HCT116 (cell line): ENCODE measurements around the gene NT5E. TPM values are rescaled to one million over a fixed set of nuclear protein-coding genes. Genes with fewer than 3 reads are reported as not detected.

Source experiments
- ATAC-seq: fragments of 200-7000 bp; cut with Tn5 transposase; 2 replicates; pipeline ENCODE4 v1.9.1; 2020; ENCODE audit warnings: mild to moderate bottlenecking, moderate library complexity
- BruUV-seq: library from RNA; stranded (reverse); fragments of 400-500 nt; replicated peaks from 2 replicates; lab custom pipeline; 2021; lab: Mats Ljungman, UMichigan
- CTCF ChIA-PET: fragments of 300-600 bp; sonication (Branson Sonifier 250); formaldehyde crosslinking; loops from one replicate; lab custom pipeline; 2021; ENCODE audit warnings: antibody characterized with exemption; lab: Charles Lee
- POLR2A ChIA-PET: fragments of 300-600, 350-600 bp; sonication (Branson Sonifier 250); formaldehyde crosslinking; loops from one replicate; lab custom pipeline; 2021; ENCODE audit warnings: antibody characterized with exemption; lab: Charles Lee
- RAD21 ChIA-PET, 2 experiments: fragments of 300-600 bp; sonication (Branson Sonifier 250); formaldehyde crosslinking; loops; one replicate each; lab custom pipeline; 2023; ENCODE audit warnings: low total read pairs in 2 of 2; ENCODE audit not compliant: uncharacterized antibody in 2 of 2, unreplicated experiment in 2 of 2, low non-redundant PET in 1 of 2; lab: Charles Lee
- DNase-seq: peaks from one replicate; pipeline ENCODE4 v3.0.0-alpha.2; 2010; ENCODE audit warnings: low read depth, low spot score
- H2AFZ ChIP-seq: fragments of 200-600 bp; shearing (Covaris generic), sonication (generic); 2 replicates; pipeline ENCODE4 v1.6.1; 2017; ENCODE audit warnings: low read depth, mixed run types, mixed read lengths, antibody characterized with exemption, low read length; ENCODE audit not compliant: poor library complexity, severe bottlenecking
- H3K27ac ChIP-seq: 2 replicates; pipeline ENCODE4 v1.5.1; 2012; ENCODE audit warnings: low read depth, low read length
- H3K27me3 ChIP-seq: fragments of 200-600 bp; sonication (generic); 2 replicates; pipeline ENCODE4 v1.6.1; 2016; ENCODE audit warnings: mixed run types, low read length, mixed read lengths; ENCODE audit not compliant: insufficient read depth
- H3K36me3 ChIP-seq, 2 experiments: fragments of 200-500 bp in 1 of 2; fragments of 200-600 bp in 1 of 2; sonication (Bioruptor generic) in 1 of 2; sonication (generic) in 1 of 2; 2 replicates each; pipeline versions ENCODE4 v1.5.1 to v1.6.1; 2014 to 2016; ENCODE audit warnings: low read length in 2 of 2, inconsistent platforms in 1 of 2, mixed read lengths in 1 of 2, mixed run types in 1 of 2; ENCODE audit not compliant: insufficient read depth in 2 of 2, control insufficient read depth in 1 of 2
- H3K4me1 ChIP-seq, 2 experiments: fragments of 200-600 bp in 1 of 2; sonication (generic) in 1 of 2; 2 replicates each; pipeline versions ENCODE4 v1.5.1 to v1.6.1; 2012 to 2017; ENCODE audit warnings: low read length in 2 of 2, inconsistent platforms in 1 of 2, mild to moderate bottlenecking in 1 of 2, mixed read lengths in 1 of 2, mixed run types in 1 of 2, moderate library complexity in 1 of 2; ENCODE audit not compliant: insufficient read depth in 2 of 2, control insufficient read depth in 1 of 2
- H3K4me2 ChIP-seq: fragments of 200-600 bp; sonication (generic); 2 replicates; pipeline ENCODE4 v1.6.1; 2017; ENCODE audit warnings: mixed run types, low read length, mixed read lengths
- H3K4me3 ChIP-seq, 2 experiments: fragments of 200-600 bp in 1 of 2; sonication (generic) in 1 of 2; replicated peaks in 1 of 2; 2 replicates each; pipeline ENCODE4 v1.5.1; 2011 to 2016; ENCODE audit warnings: low read length in 2 of 2, control low read depth in 1 of 2, low read depth in 1 of 2, mild to moderate bottlenecking in 1 of 2, mixed read lengths in 1 of 2, mixed run types in 1 of 2
- H3K79me2 ChIP-seq: fragments of 200-600 bp; sonication (generic); 2 replicates; pipeline ENCODE4 v1.6.1; 2017; ENCODE audit warnings: mild to moderate bottlenecking, mixed run types, low read length, moderate library complexity, mixed read lengths; ENCODE audit not compliant: insufficient read depth
- H3K9ac ChIP-seq: fragments of 200-600 bp; sonication (generic); 2 replicates; pipeline ENCODE4 v1.6.1; 2016; ENCODE audit warnings: low read length, mixed read lengths
- H3K9me2 ChIP-seq: fragments of 200-600 bp; sonication (generic), shearing (Covaris generic); 2 replicates; pipeline ENCODE4 v1.6.1; 2017; ENCODE audit warnings: mixed run types, mild to moderate bottlenecking, moderate library complexity; ENCODE audit not compliant: insufficient read depth
- H3K9me3 ChIP-seq, 2 experiments: fragments of 200-500 bp in 1 of 2; fragments of 200-600 bp in 1 of 2; sonication (Bioruptor generic) in 1 of 2; sonication (generic) in 1 of 2; 2 replicates each; pipeline ENCODE4 v1.6.1; 2014 to 2017; ENCODE audit warnings: low read length in 2 of 2, mixed read lengths in 2 of 2, inconsistent platforms in 1 of 2, low read depth in 1 of 2, mild to moderate bottlenecking in 1 of 2, mixed run types in 1 of 2, moderate library complexity in 1 of 2; ENCODE audit not compliant: control insufficient read depth in 1 of 2, insufficient read depth in 1 of 2
- H4K20me1 ChIP-seq: fragments of 200-600 bp; sonication (generic), shearing (Covaris generic); 2 replicates; pipeline ENCODE4 v1.6.1; 2017; ENCODE audit warnings: mixed run types, mild to moderate bottlenecking, moderate library complexity; ENCODE audit not compliant: insufficient read depth
- EGR1 ChIP-seq: IDR thresholded peaks from 2 replicates; pipeline ENCODE4 v1.6.1; 2012; ENCODE audit warnings: low read depth
- SIN3A ChIP-seq: IDR thresholded peaks from 2 replicates; pipeline ENCODE4 v1.6.1; 2012; ENCODE audit warnings: low read depth
- SP1 ChIP-seq: IDR thresholded peaks from 2 replicates; pipeline ENCODE4 v1.6.1; 2012; ENCODE audit warnings: low read depth
- SRF ChIP-seq: IDR thresholded peaks from 2 replicates; pipeline ENCODE4 v1.6.1; 2012; ENCODE audit warnings: low read depth
- intact Hi-C: fragments of 100-400 bp; cut with micrococcal nuclease; formaldehyde crosslinking; loops from 2 replicates; pipeline ENCODE4 v1.10.0; 2022
- total RNA-seq: library from RNA; stranded (reverse); gene quantifications from one replicate; pipeline ENCODE4 v1.2.1, GENCODE V29; 2021; ENCODE audit not compliant: unreplicated experiment
- TF ChIP-seq, protein P1 (sequence below), 3 experiments: fragments of 200-600 bp in 1 of 3; sonication (generic) in 1 of 3; IDR thresholded peaks in 2 of 3; conservative IDR thresholded peaks in 1 of 3; 2 replicates each; pipeline ENCODE4 v1.5.1; 2012 to 2017; ENCODE audit warnings: low read depth in 2 of 3, low read length in 2 of 3, antibody characterized with exemption in 1 of 3, borderline replicate concordance in 1 of 3, control low read depth in 1 of 3, mild to moderate bottlenecking in 1 of 3, mixed read lengths in 1 of 3, mixed run types in 1 of 3, moderate library complexity in 1 of 3; ENCODE audit not compliant: insufficient read depth in 1 of 3
- TF ChIP-seq, protein P2 (sequence below): IDR thresholded peaks from 2 replicates; pipeline ENCODE4 v1.6.1; 2012

The NT5E gene
- total RNA-seq, 1 experiment from 2014 or later, result 68.2 TPM

DNA sequence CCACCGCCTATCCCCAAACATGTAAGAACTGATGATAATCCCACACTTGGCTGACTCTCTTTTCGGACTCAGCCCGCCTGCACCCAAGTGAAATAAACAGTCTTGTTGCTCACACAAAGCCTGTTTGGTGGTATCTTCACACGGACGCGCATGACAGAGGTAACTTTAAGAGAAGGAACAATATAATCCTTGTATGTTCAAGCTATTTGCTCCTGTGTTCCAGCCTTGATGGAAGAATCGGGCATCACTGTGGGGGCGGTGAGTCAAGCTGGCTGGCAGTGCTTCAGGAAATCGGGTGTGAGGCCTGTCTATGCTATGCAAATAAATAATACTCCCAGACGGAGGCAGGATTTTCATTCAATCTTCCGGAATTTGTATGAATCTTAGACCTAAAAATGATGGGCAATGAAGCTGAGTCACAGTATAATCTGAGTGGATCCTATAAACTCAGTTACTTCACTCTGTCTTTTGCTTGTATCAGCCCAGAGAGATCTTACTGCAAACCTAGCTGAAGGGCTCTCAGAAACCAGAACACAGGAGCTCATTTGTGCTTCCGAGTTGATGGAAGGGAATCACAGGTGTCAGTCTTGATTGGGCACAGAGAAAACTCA is 45.2 kb upstream of the NT5E start (continued):
- TF ChIP-seq, protein P1, sequence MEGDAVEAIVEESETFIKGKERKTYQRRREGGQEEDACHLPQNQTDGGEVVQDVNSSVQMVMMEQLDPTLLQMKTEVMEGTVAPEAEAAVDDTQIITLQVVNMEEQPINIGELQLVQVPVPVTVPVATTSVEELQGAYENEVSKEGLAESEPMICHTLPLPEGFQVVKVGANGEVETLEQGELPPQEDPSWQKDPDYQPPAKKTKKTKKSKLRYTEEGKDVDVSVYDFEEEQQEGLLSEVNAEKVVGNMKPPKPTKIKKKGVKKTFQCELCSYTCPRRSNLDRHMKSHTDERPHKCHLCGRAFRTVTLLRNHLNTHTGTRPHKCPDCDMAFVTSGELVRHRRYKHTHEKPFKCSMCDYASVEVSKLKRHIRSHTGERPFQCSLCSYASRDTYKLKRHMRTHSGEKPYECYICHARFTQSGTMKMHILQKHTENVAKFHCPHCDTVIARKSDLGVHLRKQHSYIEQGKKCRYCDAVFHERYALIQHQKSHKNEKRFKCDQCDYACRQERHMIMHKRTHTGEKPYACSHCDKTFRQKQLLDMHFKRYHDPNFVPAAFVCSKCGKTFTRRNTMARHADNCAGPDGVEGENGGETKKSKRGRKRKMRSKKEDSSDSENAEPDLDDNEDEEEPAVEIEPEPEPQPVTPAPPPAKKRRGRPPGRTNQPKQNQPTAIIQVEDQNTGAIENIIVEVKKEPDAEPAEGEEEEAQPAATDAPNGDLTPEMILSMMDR (IDR thresholded peaks at IDR 0.05 in 2 of 3, conservative IDR thresholded peaks at IDR 0.05 in 1 of 3; ENCODE audit: borderline replicate concordance in 1 of 3, insufficient read depth in 1 of 3, low read depth in 2 of 3, low read length in 2 of 3), result no peak
- TF ChIP-seq, protein P2, sequence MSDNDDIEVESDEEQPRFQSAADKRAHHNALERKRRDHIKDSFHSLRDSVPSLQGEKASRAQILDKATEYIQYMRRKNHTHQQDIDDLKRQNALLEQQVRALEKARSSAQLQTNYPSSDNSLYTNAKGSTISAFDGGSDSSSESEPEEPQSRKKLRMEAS, result peak; percentile 19; the same call in 1 of the 2 replicates
- TF ChIP-seq EGR1, result peak; percentile 91
- TF ChIP-seq, all 23 proteins: peak for 8

DNA sequence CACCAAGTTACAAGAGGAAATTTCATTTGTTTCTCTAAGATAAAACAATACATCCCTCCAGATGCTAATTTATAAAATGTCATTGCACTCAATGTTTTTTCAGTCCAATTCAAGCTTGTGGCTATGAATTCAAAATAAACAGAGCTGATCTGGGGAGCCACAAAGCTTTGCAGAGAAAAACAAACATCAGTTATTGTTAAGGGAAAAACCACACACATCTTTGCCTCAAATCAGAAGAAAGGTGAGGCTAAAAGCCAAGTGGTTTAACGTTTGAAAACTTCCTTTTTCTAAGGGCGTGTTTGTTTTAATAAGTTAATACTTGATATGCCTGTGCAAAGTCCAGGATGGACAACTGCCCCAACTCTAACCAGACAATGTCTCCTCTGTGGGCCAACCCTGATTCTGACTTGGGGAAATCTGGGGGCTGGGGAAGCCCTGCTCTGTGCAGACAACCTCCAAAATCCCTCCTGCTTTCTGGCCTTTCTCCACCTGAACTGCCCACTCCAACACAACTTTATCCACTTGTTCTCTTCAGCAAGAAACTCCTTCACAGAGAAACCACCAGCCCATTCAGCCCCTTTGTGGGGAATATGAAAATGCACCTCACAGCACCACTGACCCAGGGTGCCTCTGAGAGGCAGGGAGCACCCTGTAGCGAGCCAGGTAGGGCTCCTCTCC is 44.6 kb upstream of the NT5E start:
- Histone ChIP-seq H3K4me3 (peak overlapping the region in 1 of 2 experiments; percentile 29; a peak in 1 of 4 replicates), H3K36me3 (no peaks in the 10 kb centered on the region), H3K9me2 (no peaks in the 10 kb centered on the region), H2AFZ (peak overlapping the region; percentile 95), H4K20me1 (no peaks in the 10 kb centered on the region), H3K27me3 (no peaks in the 10 kb centered on the region), H3K4me1 (peaks cover 24 to 63% of the 10 kb centered on the region in 2 experiments), H3K27ac (peak overlapping the region; percentile 23), H3K9ac (peak overlapping the region; percentile 36), H3K79me2 (no peaks in the 10 kb centered on the region), H3K4me2 (peak overlapping the region; percentile 45)
- intact Hi-C loops, result no loop called here
- BruUV-seq, result no TSS peak
- DNase-seq, result no peak
- ChIA-PET POLR2A (interaction anchor here (0.7 to 1.4 kb wide), 3 partner anchors 44 to 49 kb away, joined by 3 to 5 read pairs (median 5); partner anchors contain the start of gene NT5E), CTCF (no interaction called here)
- TF ChIP-seq SIN3A (0 out of 2 replicates have a peak, but pooled peaks have one; percentile 18), SP1 (peak; percentile 48; the same call in 1 of the 2 replicates), SRF (no peak)
- TF ChIP-seq, protein P2, result no peak
- TF ChIP-seq, all 23 proteins: peak for 2
- no peaks in the 10 kb centered on the region for H3K9me3 ChIP-seq
- ATAC-seq, result no peak
- RAD21 ChIA-PET, result interaction anchor here in 1 of 2 experiments (1.0 kb wide), 1 partner anchor 77 kb away, joined by 3 read pairs; no protein-coding TSS in a partner anchor
